H7 (cell line): Measurements from ENCODE around the gene CASP8. TPM values are rescaled to one million over a fixed set of nuclear protein-coding genes. Genes with fewer than 3 reads are reported as not detected.

ENCODE experiments used
- DNase-seq: peaks from one replicate; pipeline ENCODE4 v3.0.0; 2012
- H3K27me3 ChIP-seq: 2 replicates; pipeline ENCODE4 v1.6.0; 2011; ENCODE audit warnings: mild to moderate bottlenecking, low read length; ENCODE audit not compliant: control insufficient read depth, insufficient read depth
- H3K36me3 ChIP-seq: replicated peaks from 2 replicates; pipeline ENCODE4 v1.5.1; 2011; ENCODE audit warnings: low read length; ENCODE audit not compliant: control insufficient read depth, insufficient read depth
- H3K4me3 ChIP-seq: 2 replicates; pipeline ENCODE4 v1.5.1; 2011; ENCODE audit warnings: low read depth, mild to moderate bottlenecking, control low read depth, low read length, moderate library complexity; ENCODE audit not compliant: insufficient read depth
- total RNA-seq: library from RNA; depleted of rRNA; stranded (reverse); fragments of >200 nt; shearing (Covaris generic); gene quantifications from 2 replicates; pipeline ENCODE4 v1.2.3, GENCODE V29; 2014

CASP8 gene
- total RNA-seq, 1 experiment from 2014 or later = 16.9 TPM

GRCh38 chr2:201257381-201257955, 2.9 kb upstream of the CASP8 start:
- Histone ChIP-seq H3K4me3 (peak overlapping the region; percentile 33; the same call in 1 of the 2 replicates), H3K36me3 (no peaks in the 10 kb centered on the region), H3K27me3 (no peaks in the 10 kb centered on the region)
- peak; percentile 19 for DNase-seq

GRCh38 chr2:201257956-201258665, 2.2 kb upstream of the CASP8 start:
- H3K36me3 ChIP-seq = no peaks in the 10 kb centered on the region
- H3K27me3 ChIP-seq = no peaks in the 10 kb centered on the region
- peak; percentile 30 for DNase-seq
- H3K4me3 ChIP-seq = peak overlapping the region; percentile 33

- Histone ChIP-seq H3K27me3 (no peaks in the 10 kb centered on the region), H3K4me3 (peak overlapping the region; percentile 33), H3K36me3 (no peaks in the 10 kb centered on the region)
- peak; percentile 33 for DNase-seq
Measured at GRCh38 chr2:201258666-201259615, 1.4 kb upstream of the CASP8 start.

GRCh38 chr2:201261471-201261870, 1.1 kb downstream of the CASP8 start:
- DNase-seq = no peak
- H3K4me3 ChIP-seq = no peak overlapping the region
- no peaks in the 10 kb centered on the region for H3K27me3 ChIP-seq
- no peaks in the 10 kb centered on the region for H3K36me3 ChIP-seq

GRCh38 chr2:201261906-201262305, 1.6 kb downstream of the CASP8 start:
- H3K4me3 ChIP-seq = no peak overlapping the region
- no peaks in the 10 kb centered on the region for H3K36me3 ChIP-seq
- no peak for DNase-seq
- no peaks in the 10 kb centered on the region for H3K27me3 ChIP-seq

- Histone ChIP-seq H3K4me3 (no peak overlapping the region), H3K27me3 (no peaks in the 10 kb centered on the region), H3K36me3 (no peaks in the 10 kb centered on the region)
- no peak for DNase-seq
Measured at GRCh38 chr2:201262718-201263117, 2.4 kb downstream of the CASP8 start.

GRCh38 chr2:201263779-201264178, 3.4 kb downstream of the CASP8 start:
- DNase-seq = no peak
- Histone ChIP-seq H3K27me3 (no peaks in the 10 kb centered on the region), H3K4me3 (no peak overlapping the region), H3K36me3 (no peaks in the 10 kb centered on the region)

- no peak for DNase-seq
- Histone ChIP-seq H3K36me3 (no peaks in the 10 kb centered on the region), H3K4me3 (no peak overlapping the region), H3K27me3 (no peaks in the 10 kb centered on the region)
Measured at GRCh38 chr2:201264472-201265173, 4.3 kb downstream of the CASP8 start.

GRCh38 chr2:201266629-201267028, 6.3 kb downstream of the CASP8 start:
- no peak overlapping the region for H3K4me3 ChIP-seq
- DNase-seq = no peak
- H3K36me3 ChIP-seq = no peaks in the 10 kb centered on the region
- H3K27me3 ChIP-seq = no peaks in the 10 kb centered on the region

GRCh38 chr2:201267278-201268030, 7.1 kb downstream of the CASP8 start:
- no peaks in the 10 kb centered on the region for H3K36me3 ChIP-seq
- H3K27me3 ChIP-seq = no peaks in the 10 kb centered on the region
- H3K4me3 ChIP-seq = no peak overlapping the region
- no peak for DNase-seq

GRCh38 chr2:201269764-201270163, 9.4 kb downstream of the CASP8 start:
- no peak overlapping the region for H3K4me3 ChIP-seq
- no peaks in the 10 kb centered on the region for H3K36me3 ChIP-seq
- DNase-seq = no peak
- H3K27me3 ChIP-seq = no peaks in the 10 kb centered on the region

- H3K27me3 ChIP-seq = no peaks in the 10 kb centered on the region
- DNase-seq = no peak
- no peak overlapping the region for H3K4me3 ChIP-seq
- H3K36me3 ChIP-seq = no peaks in the 10 kb centered on the region
Measured at GRCh38 chr2:201270293-201271001, 10.1 kb downstream of the CASP8 start.

- no peaks in the 10 kb centered on the region; the same call in 1 of the 2 replicates for H3K36me3 ChIP-seq
- no peak for DNase-seq
- no peaks in the 10 kb centered on the region for H3K27me3 ChIP-seq
- H3K4me3 ChIP-seq = no peak overlapping the region
Measured at GRCh38 chr2:201271917-201272316, 11.6 kb downstream of the CASP8 start.
